Cardiac muscle cell (in vitro differentiated cells and primary cell): ENCODE measurements around the gene LIPA. TPM values are rescaled to one million over a fixed set of nuclear protein-coding genes. Genes with fewer than 3 reads are reported as not detected.

ENCODE experiments used
- DNase-seq, 2 donors: peaks; one replicate each; pipeline versions ENCODE4 v3.0.0 to v3.0.0-alpha.2; 2010 to 2017; ENCODE audit warnings: low read depth in 1 of 2, low spot score in 1 of 2
- H3K27ac ChIP-seq: fragments of 200-600 bp; sonication (generic); 2 replicates; pipeline ENCODE4 v1.5.1; 2016
- H3K27me3 ChIP-seq: fragments of 200-600 bp; sonication (generic); 2 replicates; pipeline ENCODE4 v1.6.0; 2016; ENCODE audit warnings: control low read depth
- H3K36me3 ChIP-seq: fragments of 200-600 bp; sonication (generic); 2 replicates; pipeline ENCODE4 v1.5.1; 2016; ENCODE audit warnings: control low read depth
- H3K4me1 ChIP-seq: fragments of 200-600 bp; sonication (generic); 2 replicates; pipeline ENCODE4 v1.8.1; 2017; ENCODE audit warnings: low read depth, mild to moderate bottlenecking, mixed run types
- H3K4me3 ChIP-seq: fragments of 200-600 bp; sonication (generic); 2 replicates; pipeline ENCODE4 v1.5.1; 2016; ENCODE audit warnings: mild to moderate bottlenecking
- H3K9me3 ChIP-seq: fragments of 200-600 bp; sonication (generic); 2 replicates; pipeline ENCODE4 v1.5.1; 2017; ENCODE audit warnings: low read depth, mild to moderate bottlenecking, control low read depth
- CTCF ChIP-seq: IDR thresholded peaks from 2 replicates; pipeline ENCODE4 v1.5.1; 2012; ENCODE audit warnings: low read depth, mild to moderate bottlenecking, low read length
- polyA plus RNA-seq: library from polyadenylated mRNA; unstranded; fragments of >200 nt; fragmentation: Nextera tagmentation; extraction: Ambion mirVana; gene quantifications from 2 replicates; pipeline ENCODE4 v1.2.1, GENCODE V29; 2016
- total RNA-seq: library from RNA; depleted of rRNA; stranded (reverse); fragments of >200 nt; gene quantifications from 2 replicates; pipeline ENCODE4 v1.2.3, GENCODE V29; 2016

LIPA gene
- total and polyA plus RNA-seq, 2 experiments from 2014 or later: 6.8 to 12.3 TPM

- Histone ChIP-seq H3K27me3 (peaks cover 7% of the 10 kb centered on the region), H3K9me3 (no peaks in the 10 kb centered on the region), H3K4me1 (no peaks in the 10 kb centered on the region), H3K4me3 (no peak overlapping the region), H3K36me3 (no peaks in the 10 kb centered on the region), H3K27ac (no peak overlapping the region)
- no peak for TF ChIP-seq CTCF
- no peak for DNase-seq
Measured at GRCh38 chr10:89228146-89228545, 23.4 kb downstream of the LIPA start.

GRCh38 chr10:89226891-89227290 lies 24.7 kb downstream of the LIPA start:
- Histone ChIP-seq H3K9me3 (no peaks in the 10 kb centered on the region), H3K27me3 (no peaks in the 10 kb centered on the region), H3K4me1 (no peaks in the 10 kb centered on the region), H3K4me3 (no peak overlapping the region), H3K36me3 (no peaks in the 10 kb centered on the region), H3K27ac (no peak overlapping the region)
- no peak for DNase-seq
- no peak for TF ChIP-seq CTCF

GRCh38 chr10:89224739-89225443 lies 26.7 kb downstream of the LIPA start:
- TF ChIP-seq CTCF: peak; percentile 43
- H3K27me3 ChIP-seq: no peaks in the 10 kb centered on the region
- H3K9me3 ChIP-seq: no peaks in the 10 kb centered on the region
- H3K27ac ChIP-seq: no peak overlapping the region
- peak in 1 of 2 donors; percentile 46 for DNase-seq
- no peaks in the 10 kb centered on the region for H3K36me3 ChIP-seq
- no peaks in the 10 kb centered on the region for H3K4me1 ChIP-seq
- no peak overlapping the region for H3K4me3 ChIP-seq

GRCh38 chr10:89221919-89222318 lies 29.7 kb downstream of the LIPA start:
- no peak for DNase-seq
- no peak for TF ChIP-seq CTCF
- no peaks in the 10 kb centered on the region for H3K9me3 ChIP-seq
- H3K36me3 ChIP-seq: no peaks in the 10 kb centered on the region
- no peak overlapping the region for H3K27ac ChIP-seq
- H3K4me1 ChIP-seq: peaks cover 5% of the 10 kb centered on the region
- no peak overlapping the region for H3K4me3 ChIP-seq
- H3K27me3 ChIP-seq: no peaks in the 10 kb centered on the region

GRCh38 chr10:89219513-89220218 lies 31.9 kb downstream of the LIPA start:
- H3K4me1 ChIP-seq: peaks cover 5% of the 10 kb centered on the region
- H3K27me3 ChIP-seq: no peaks in the 10 kb centered on the region
- no peak overlapping the region for H3K27ac ChIP-seq
- H3K36me3 ChIP-seq: no peaks in the 10 kb centered on the region
- TF ChIP-seq CTCF: no peak
- DNase-seq: no peak
- no peak overlapping the region for H3K4me3 ChIP-seq
- H3K9me3 ChIP-seq: no peaks in the 10 kb centered on the region
